GM21526 (cell line): ENCODE data around the gene CEP70.

Source experiments
- ATAC-seq: cut with Tn5 transposase; IDR thresholded peaks from one replicate; pipeline ENCODE4 v1.9.1; 2021; ENCODE audit warnings: moderate library complexity; ENCODE audit not compliant: unreplicated experiment, low FRiP score

The CEP70 gene

GRCh38 chr3:138474163-138474562 lies 119.9 kb downstream of the CEP70 start:
- ATAC-seq: no peak

- ATAC-seq: no peak
These were observed 120.7 kb downstream of the CEP70 start for GRCh38 chr3:138473391-138473790.

- ATAC-seq: no peak
These were observed 121.8 kb downstream of the CEP70 start for GRCh38 chr3:138472141-138472825.

GRCh38 chr3:138471481-138471880 lies 122.6 kb downstream of the CEP70 start:
- no peak for ATAC-seq

GRCh38 chr3:138470687-138471086 lies 123.4 kb downstream of the CEP70 start:
- no peak for ATAC-seq

GRCh38 chr3:138469874-138470273 lies 124.2 kb downstream of the CEP70 start:
- no peak for ATAC-seq

- ATAC-seq: no peak
These were observed 125.2 kb downstream of the CEP70 start for GRCh38 chr3:138468886-138469285.

- ATAC-seq: no peak
These were observed 125.6 kb downstream of the CEP70 start for GRCh38 chr3:138468451-138468850.

GRCh38 chr3:138467931-138468330 lies 126.1 kb downstream of the CEP70 start:
- no peak for ATAC-seq

GRCh38 chr3:138465925-138466324 lies 128.1 kb downstream of the CEP70 start:
- ATAC-seq: no peak

- no peak for ATAC-seq
These were observed 128.6 kb downstream of the CEP70 start for GRCh38 chr3:138465451-138465850.

- no peak for ATAC-seq
These were observed 129.6 kb downstream of the CEP70 start for GRCh38 chr3:138464491-138464860.

GRCh38 chr3:138463724-138464490 lies 130.2 kb downstream of the CEP70 start:
- ATAC-seq: no peak

- no peak for ATAC-seq
These were observed 132.2 kb downstream of the CEP70 start for GRCh38 chr3:138461896-138462295.

GRCh38 chr3:138461246-138461645 lies 132.8 kb downstream of the CEP70 start:
- ATAC-seq: no peak

GRCh38 chr3:138460536-138461205 lies 133.4 kb downstream of the CEP70 start:
- ATAC-seq: no peak

GRCh38 chr3:138459619-138460535 lies 134.2 kb downstream of the CEP70 start:
- ATAC-seq: no peak

GRCh38 chr3:138458774-138459499 lies 135.1 kb downstream of the CEP70 start:
- ATAC-seq: no peak

- ATAC-seq: no peak
These were observed 136.0 kb downstream of the CEP70 start for GRCh38 chr3:138457863-138458735.
